PFSK-1 (cell line): ENCODE data around the gene EIF4B.

Experiments
- FOXP2 ChIP-seq: optimal IDR thresholded peaks from 2 replicates; pipeline ENCODE3; 2011; ENCODE audit warnings: borderline replicate concordance, control low read depth, inconsistent platforms; ENCODE audit not compliant: insufficient read depth; ENCODE audit errors: extremely low read length, extremely low read depth
- POLR2AphosphoS5 ChIP-seq: IDR thresholded peaks from 2 replicates; pipeline ENCODE4 v1.6.1; 2012; ENCODE audit warnings: low read depth, mild to moderate bottlenecking, control low read depth, low read length, moderate library complexity
- SIN3A ChIP-seq: IDR thresholded peaks from 2 replicates; pipeline ENCODE4 v1.6.1; 2012; ENCODE audit warnings: mild to moderate bottlenecking, low read length, moderate library complexity, borderline replicate concordance; ENCODE audit not compliant: insufficient read depth
- TAF1 ChIP-seq: IDR thresholded peaks from 2 replicates; pipeline ENCODE4 v1.6.1; 2012; ENCODE audit warnings: low read length, control low read depth, borderline replicate concordance; ENCODE audit not compliant: insufficient read depth
- TF ChIP-seq, protein P1 (sequence below), 2 experiments: IDR thresholded peaks; 2 replicates each; pipeline versions ENCODE4 v1.6.1 to v1.8.0; 2011 to 2012; ENCODE audit warnings: low read depth in 2 of 2, low read length in 2 of 2, control low read depth in 1 of 2, inconsistent platforms in 1 of 2, mild to moderate bottlenecking in 1 of 2, moderate library complexity in 1 of 2; ENCODE audit not compliant: insufficient read depth in 1 of 2

Gene EIF4B

DNA sequence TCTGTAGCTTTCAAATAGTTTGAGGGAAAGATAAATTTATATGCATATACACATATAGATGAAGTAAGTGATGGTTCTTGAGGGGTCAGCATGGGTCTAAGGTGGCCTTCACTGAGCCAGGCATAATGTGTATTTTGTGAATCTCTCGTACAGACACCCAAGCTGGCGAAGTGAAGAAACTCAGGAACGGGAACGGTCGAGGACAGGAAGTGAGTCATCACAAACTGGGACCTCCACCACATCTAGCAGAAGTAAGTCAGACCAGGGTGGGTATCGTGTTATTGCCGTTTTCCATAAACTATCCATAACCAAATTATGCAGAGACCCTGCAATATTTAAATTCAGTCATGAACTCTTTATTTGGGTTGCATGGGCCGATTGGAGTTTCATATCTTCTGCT is 28.2 kb downstream of the EIF4B start:
- TF ChIP-seq POLR2AphosphoS5 = no peak
- no peak for TF ChIP-seq SIN3A
- no peak for TF ChIP-seq FOXP2
- TF ChIP-seq, protein P1, sequence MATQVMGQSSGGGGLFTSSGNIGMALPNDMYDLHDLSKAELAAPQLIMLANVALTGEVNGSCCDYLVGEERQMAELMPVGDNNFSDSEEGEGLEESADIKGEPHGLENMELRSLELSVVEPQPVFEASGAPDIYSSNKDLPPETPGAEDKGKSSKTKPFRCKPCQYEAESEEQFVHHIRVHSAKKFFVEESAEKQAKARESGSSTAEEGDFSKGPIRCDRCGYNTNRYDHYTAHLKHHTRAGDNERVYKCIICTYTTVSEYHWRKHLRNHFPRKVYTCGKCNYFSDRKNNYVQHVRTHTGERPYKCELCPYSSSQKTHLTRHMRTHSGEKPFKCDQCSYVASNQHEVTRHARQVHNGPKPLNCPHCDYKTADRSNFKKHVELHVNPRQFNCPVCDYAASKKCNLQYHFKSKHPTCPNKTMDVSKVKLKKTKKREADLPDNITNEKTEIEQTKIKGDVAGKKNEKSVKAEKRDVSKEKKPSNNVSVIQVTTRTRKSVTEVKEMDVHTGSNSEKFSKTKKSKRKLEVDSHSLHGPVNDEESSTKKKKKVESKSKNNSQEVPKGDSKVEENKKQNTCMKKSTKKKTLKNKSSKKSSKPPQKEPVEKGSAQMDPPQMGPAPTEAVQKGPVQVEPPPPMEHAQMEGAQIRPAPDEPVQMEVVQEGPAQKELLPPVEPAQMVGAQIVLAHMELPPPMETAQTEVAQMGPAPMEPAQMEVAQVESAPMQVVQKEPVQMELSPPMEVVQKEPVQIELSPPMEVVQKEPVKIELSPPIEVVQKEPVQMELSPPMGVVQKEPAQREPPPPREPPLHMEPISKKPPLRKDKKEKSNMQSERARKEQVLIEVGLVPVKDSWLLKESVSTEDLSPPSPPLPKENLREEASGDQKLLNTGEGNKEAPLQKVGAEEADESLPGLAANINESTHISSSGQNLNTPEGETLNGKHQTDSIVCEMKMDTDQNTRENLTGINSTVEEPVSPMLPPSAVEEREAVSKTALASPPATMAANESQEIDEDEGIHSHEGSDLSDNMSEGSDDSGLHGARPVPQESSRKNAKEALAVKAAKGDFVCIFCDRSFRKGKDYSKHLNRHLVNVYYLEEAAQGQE (IDR thresholded peaks at IDR 0.05; ENCODE audit: insufficient read depth in 1 of 2, low read depth in 2 of 2, low read length in 2 of 2) = no peak
- no peak for TF ChIP-seq TAF1

DNA sequence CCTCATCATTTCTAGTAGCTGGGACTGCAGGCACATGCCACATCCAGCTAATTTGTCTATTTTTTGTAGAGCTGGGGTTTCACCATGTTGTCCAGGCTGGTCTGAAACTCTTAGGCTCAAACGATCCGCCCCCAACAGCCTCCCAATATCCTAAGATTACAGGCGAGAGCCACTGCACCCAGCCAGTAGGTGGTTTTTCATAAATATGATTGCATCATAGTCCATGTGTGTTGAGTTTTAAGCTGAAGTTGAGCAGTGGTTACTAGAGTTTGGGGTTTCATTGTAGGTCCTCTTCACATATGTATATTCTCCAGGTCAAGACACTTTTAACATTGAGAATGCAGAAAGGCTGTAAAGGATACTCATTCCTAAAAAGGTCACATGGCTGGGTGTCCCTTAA is 30.5 kb downstream of the EIF4B start:
- TF ChIP-seq, protein P1 (IDR thresholded peaks at IDR 0.05; ENCODE audit: insufficient read depth in 1 of 2, low read depth in 2 of 2, low read length in 2 of 2) = no peak
- TF ChIP-seq SIN3A (no peak), TAF1 (no peak)

DNA sequence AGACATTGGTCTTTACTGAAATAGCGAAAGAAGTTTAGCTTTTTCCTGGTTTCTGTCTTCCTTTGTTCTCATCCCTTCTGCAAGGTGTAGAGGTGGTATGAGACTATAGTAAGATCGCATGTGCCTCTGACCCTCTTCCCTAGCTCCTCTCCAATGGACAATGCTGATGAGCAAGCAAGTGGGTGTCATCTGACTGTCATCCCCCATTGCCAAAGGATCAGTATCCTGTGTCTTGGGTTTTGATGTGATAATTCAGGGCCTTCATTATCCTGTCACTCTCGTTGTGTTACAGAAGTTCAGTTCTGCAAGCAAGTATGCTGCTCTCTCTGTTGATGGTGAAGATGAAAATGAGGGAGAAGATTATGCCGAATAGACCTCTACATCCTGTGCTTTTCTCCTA is 33.6 kb downstream of the EIF4B start:
- TF ChIP-seq, protein P1 (IDR thresholded peaks at IDR 0.05; ENCODE audit: insufficient read depth in 1 of 2, low read depth in 2 of 2, low read length in 2 of 2) = no peak
- no peak for TF ChIP-seq SIN3A
- TF ChIP-seq FOXP2 = no peak
- TF ChIP-seq POLR2AphosphoS5 = no peak
- TF ChIP-seq TAF1 = no peak

DNA sequence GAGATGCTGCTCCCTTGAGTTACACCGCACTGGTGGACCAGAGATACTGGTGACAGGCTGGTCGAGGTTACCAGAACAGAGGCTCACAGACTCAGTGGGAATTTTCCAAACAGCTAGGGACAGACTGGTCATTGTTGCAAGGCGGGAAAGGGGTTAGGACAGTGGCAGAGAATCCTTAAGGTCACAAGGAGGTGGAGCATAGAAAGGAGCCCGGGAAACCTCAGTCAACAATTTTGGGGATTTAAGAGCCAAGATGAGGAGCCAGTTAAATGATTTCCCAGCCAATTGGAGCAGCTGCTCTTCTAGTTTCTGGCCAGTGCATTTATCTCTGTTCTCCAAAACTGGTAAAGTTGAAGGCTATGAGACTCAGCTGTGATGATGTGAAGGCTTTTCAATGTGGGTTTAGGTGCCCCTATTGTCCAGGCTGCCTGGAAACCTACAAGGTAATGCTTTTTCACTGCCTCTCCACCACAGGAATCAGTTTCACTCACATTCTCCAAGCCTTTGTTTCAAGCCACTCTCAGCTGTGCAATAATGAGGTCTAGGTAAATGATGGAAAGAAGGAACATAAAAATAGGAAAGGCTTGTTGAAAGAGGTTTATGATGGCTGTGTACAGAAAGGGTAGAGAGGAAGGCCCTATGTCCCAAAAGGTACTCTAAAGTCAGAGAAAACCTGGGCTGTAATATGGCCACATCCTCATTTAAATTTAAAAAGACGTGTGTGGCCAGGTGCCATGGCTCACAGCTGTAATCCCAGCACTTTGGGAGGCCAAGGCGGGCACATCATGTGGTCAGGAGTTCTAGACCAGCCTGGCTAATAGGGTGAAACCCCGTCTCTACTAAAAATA is 36.6 kb downstream of the EIF4B start:
- TF ChIP-seq SIN3A = no peak
- TF ChIP-seq, protein P1 (IDR thresholded peaks at IDR 0.05; ENCODE audit: insufficient read depth in 1 of 2, low read depth in 2 of 2, low read length in 2 of 2) = no peak
- TF ChIP-seq TAF1 = no peak
- no peak for TF ChIP-seq FOXP2
- TF ChIP-seq POLR2AphosphoS5 = peak; percentile 43
